Neutrophil (primary cell): Measurements from ENCODE around the gene SCN9A.

Experiments
- H3K27ac ChIP-seq: fragments of 200-600 bp; sonication (generic); 2 replicates; pipeline ENCODE4 v1.5.1; 2016; ENCODE audit warnings: mild to moderate bottlenecking, moderate library complexity
- H3K27me3 ChIP-seq: fragments of 200-600 bp; sonication (generic); 2 replicates; pipeline ENCODE4 v1.6.0; 2016; ENCODE audit warnings: mild to moderate bottlenecking
- H3K36me3 ChIP-seq: fragments of 200-600 bp; sonication (generic); 2 replicates; pipeline ENCODE4 v1.5.1; 2017
- H3K4me1 ChIP-seq, 2 experiments: fragments of 200-600 bp in 1 of 2; sonication (generic) in 1 of 2; 1 replicate in 1 of 2; 2 replicates in 1 of 2; pipeline versions ENCODE4 v1.5.1 to v1.6.1; 2013 to 2016; ENCODE audit warnings: low read depth in 1 of 2, low read length in 1 of 2, mild to moderate bottlenecking in 1 of 2, moderate library complexity in 1 of 2; ENCODE audit not compliant: control insufficient read depth in 1 of 2, insufficient read depth in 1 of 2
- H3K4me3 ChIP-seq, 2 experiments: fragments of 200-600 bp in 1 of 2; sonication (generic) in 1 of 2; 1 replicate in 1 of 2; 2 replicates in 1 of 2; pipeline ENCODE4 v1.5.1; 2013 to 2016; ENCODE audit warnings: low read depth in 1 of 2, low read length in 1 of 2, mild to moderate bottlenecking in 1 of 2, moderate library complexity in 1 of 2
- H3K9me3 ChIP-seq: fragments of 200-600 bp; sonication (generic); 2 replicates; pipeline ENCODE4 v1.5.1; 2016
- CTCF ChIP-seq: fragments of 200-600 bp; sonication (generic); IDR thresholded peaks from 2 replicates; pipeline ENCODE4 v1.5.1; 2016; ENCODE audit warnings: antibody characterized with exemption

SCN9A gene

GRCh38 chr2:166269322-166269721 lies 106.4 kb downstream of the SCN9A start:
- Histone ChIP-seq H3K36me3 (no peaks in the 10 kb centered on the region), H3K9me3 (no peaks in the 10 kb centered on the region), H3K27ac (no peak overlapping the region), H3K4me1 (no peaks in the 10 kb centered on the region), H3K27me3 (no peaks in the 10 kb centered on the region), H3K4me3 (no peak overlapping the region)
- no peak for TF ChIP-seq CTCF

GRCh38 chr2:166257859-166258258 lies 117.9 kb downstream of the SCN9A start:
- Histone ChIP-seq H3K4me3 (no peak overlapping the region), H3K36me3 (no peaks in the 10 kb centered on the region), H3K9me3 (no peaks in the 10 kb centered on the region), H3K27ac (no peak overlapping the region), H3K27me3 (no peaks in the 10 kb centered on the region), H3K4me1 (no peaks in the 10 kb centered on the region)
- TF ChIP-seq CTCF = no peak

- TF ChIP-seq CTCF = no peak
- Histone ChIP-seq H3K9me3 (no peaks in the 10 kb centered on the region), H3K4me1 (no peaks in the 10 kb centered on the region), H3K27ac (no peak overlapping the region), H3K27me3 (no peaks in the 10 kb centered on the region), H3K4me3 (no peak overlapping the region), H3K36me3 (no peaks in the 10 kb centered on the region)
Measured at GRCh38 chr2:166256896-166257295, 118.8 kb downstream of the SCN9A start.

GRCh38 chr2:166249318-166249717 lies 126.4 kb downstream of the SCN9A start:
- Histone ChIP-seq H3K4me1 (no peaks in the 10 kb centered on the region), H3K27me3 (no peaks in the 10 kb centered on the region), H3K27ac (no peak overlapping the region), H3K4me3 (no peak overlapping the region), H3K36me3 (no peaks in the 10 kb centered on the region), H3K9me3 (no peaks in the 10 kb centered on the region)
- no peak for TF ChIP-seq CTCF

- H3K9me3 ChIP-seq = no peaks in the 10 kb centered on the region
- H3K27ac ChIP-seq = no peak overlapping the region
- H3K27me3 ChIP-seq = no peaks in the 10 kb centered on the region
- H3K36me3 ChIP-seq = no peaks in the 10 kb centered on the region
- TF ChIP-seq CTCF = no peak
- H3K4me1 ChIP-seq = no peaks in the 10 kb centered on the region
- no peak overlapping the region for H3K4me3 ChIP-seq
Measured at GRCh38 chr2:166246901-166247300, 128.8 kb downstream of the SCN9A start.

- Histone ChIP-seq H3K9me3 (no peaks in the 10 kb centered on the region), H3K4me3 (no peak overlapping the region), H3K4me1 (no peaks in the 10 kb centered on the region), H3K36me3 (no peaks in the 10 kb centered on the region), H3K27me3 (no peaks in the 10 kb centered on the region), H3K27ac (no peak overlapping the region)
- TF ChIP-seq CTCF = no peak
Measured at GRCh38 chr2:166242309-166242708, 133.4 kb downstream of the SCN9A start.
